HG03280 (cell line): ENCODE results near the gene NGFR.
A peak's percentile ranks its signal among the peaks of the same experiment; 100 is the strongest.

Experiments used
- ATAC-seq: cut with Tn5 transposase; IDR thresholded peaks from one replicate; pipeline ENCODE4 v1.9.1; 2021; ENCODE audit warnings: mild to moderate bottlenecking, moderate library complexity; ENCODE audit not compliant: unreplicated experiment

NGFR gene

GRCh38 chr17:49513641-49514040, 18.5 kb downstream of the NGFR start:
- ATAC-seq, result no peak

GRCh38 chr17:49514071-49514721, 19.1 kb downstream of the NGFR start:
- no peak for ATAC-seq

DNA sequence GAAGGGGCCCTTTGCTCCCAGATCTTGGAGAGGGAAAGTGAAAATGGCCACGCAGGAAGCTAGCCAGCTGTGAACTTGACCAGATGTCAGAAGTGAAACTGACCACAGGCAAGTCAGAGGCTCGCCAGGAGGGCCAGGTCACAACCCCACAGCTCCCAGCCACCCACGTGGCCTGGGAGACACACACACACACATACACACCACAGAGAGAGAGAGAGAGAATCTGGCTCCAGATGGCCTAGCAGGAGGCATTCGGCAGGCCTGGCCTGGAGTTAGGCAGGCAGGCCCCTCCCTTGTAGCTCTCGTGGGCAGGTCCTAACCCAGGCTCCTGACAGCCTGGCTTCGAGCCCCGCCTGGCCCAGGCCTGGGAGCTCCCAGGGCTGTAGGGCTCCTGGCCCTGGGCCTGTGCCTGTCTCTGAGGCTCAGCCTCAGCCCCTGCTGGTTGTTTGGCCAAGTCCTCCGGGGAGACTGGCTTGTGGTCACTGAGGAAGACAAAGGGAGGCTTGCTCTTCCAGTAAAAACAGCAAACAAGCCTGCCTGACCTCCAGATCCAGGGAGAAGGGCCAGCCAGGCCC, 20.2 kb downstream of the NGFR start:
- ATAC-seq, result peak; percentile 82

DNA sequence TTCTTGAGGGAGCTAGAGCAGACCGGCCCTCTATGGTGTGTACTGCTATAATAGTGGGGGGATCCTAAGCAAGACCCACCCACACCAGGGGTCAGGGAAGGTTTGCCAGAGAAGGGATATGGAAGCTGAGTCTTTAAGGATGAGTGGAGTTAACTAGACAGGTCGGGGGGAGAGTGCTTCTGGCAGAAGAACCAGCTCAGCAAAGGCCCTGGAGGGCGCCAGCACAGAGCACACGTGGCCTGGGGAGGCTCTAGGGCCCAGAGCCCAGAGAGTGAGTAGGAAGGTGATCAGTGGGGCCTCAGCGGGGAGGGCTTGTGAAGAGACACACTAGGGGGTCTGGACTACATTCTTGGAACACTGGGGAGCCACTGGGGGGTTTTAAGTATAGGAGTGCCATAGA, 21.1 kb downstream of the NGFR start:
- no peak for ATAC-seq

- no peak for ATAC-seq
Observed at GRCh38 chr17:49518346-49519078, 23.4 kb downstream of the NGFR start.

DNA sequence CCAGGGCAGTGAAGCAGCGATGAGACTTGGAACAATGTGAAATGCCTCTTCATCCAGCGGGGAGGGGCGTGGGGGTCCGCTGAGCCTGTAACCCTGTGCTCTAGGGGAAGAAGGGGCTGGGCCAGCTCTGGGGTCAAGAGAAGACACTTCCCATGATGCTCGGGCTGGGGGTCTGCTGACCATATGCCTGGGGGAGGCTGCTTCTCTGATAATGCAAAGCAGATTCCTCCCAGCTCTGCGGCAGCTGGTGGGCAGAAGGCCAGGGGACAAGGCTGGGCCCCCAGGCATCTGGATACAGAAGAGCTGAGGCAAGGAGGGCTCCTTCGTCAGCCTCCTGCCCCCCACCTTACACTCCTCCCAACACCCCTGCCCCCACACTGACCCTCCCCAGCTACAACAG, 24.7 kb downstream of the NGFR start:
- no peak for ATAC-seq

DNA sequence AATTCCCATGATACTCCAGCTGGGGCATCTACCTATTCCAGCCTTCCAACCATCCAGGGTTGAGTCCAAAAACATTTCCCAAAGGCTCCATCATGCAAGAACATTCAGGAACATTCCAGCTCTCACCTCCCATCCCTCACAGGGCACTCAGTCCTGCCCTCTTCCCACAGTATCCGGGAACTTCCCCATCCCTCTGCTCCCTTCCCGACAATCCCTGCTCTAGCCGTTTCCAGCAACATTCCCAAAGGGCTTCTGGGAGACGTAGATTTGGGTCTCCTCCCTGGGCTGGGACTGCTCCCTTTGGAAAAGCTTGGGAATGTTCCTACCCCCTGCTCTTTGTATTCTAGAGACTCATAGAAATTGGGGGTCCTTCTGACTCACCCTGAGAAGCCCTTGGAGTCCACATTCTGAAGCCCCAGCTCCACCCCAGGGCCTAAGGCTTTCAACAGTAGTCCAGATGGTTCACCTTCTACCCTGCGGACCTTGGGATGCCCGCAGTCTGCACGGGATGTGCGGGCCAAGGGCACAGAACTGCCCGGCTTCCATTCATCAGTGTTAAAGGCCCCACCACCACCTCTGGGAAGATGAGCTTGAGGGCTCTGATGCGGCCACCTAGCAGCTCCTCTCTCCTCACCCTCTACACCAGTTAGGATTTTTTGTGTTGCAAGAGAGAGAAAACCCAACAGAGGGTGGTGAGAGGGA, 25.4 kb downstream of the NGFR start:
- ATAC-seq, result no peak

- no peak for ATAC-seq
Observed at GRCh38 chr17:49521088-49521450, 26.0 kb downstream of the NGFR start.

GRCh38 chr17:49521471-49522356, 26.6 kb downstream of the NGFR start:
- ATAC-seq, result no peak

DNA sequence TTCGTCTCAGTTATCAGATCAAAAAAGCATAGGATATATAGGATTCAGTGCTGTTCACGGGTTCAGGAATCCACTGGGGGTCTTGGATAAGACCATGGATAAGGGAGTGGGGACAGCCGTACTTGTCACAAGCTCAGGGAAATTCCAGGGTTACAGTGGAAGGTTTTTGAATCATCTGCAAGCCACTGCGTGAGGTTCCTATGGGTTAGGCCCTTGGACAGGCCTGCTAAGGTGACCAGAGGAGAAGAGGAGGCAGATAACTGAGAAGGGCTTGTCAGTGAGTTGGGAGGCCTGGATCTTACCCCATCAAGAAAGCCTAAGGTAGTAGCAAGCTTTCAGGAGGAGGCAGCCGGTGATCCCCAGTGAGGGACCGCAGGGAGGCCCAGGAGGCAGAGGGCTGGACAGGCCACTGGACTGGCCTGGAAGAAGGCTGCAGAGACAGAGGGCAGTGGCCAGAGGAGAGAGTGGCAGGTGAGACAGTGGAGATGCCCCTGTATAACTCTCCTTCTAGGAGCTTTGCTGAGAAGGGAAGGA, 27.3 kb downstream of the NGFR start:
- ATAC-seq, result no peak

DNA sequence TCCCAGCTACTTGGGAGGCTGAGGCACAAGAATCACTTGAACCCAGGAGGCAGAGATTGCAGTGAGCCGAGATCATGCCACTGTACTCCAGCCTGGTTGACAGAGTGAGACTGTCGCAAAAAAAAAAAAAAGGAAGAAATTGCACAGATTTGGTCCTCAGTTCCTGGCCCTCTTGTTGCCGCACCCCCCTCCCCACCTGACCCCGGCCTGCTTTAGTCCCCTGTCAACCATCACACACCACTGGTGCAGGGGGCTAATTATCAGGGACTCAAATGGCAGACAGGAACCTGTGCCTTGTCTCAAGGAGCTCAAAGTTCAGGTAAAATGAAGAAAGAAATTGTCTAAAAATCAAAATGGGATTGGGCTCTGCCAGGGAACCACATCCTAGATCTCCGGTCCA, 28.1 kb downstream of the NGFR start:
- ATAC-seq, result no peak

DNA sequence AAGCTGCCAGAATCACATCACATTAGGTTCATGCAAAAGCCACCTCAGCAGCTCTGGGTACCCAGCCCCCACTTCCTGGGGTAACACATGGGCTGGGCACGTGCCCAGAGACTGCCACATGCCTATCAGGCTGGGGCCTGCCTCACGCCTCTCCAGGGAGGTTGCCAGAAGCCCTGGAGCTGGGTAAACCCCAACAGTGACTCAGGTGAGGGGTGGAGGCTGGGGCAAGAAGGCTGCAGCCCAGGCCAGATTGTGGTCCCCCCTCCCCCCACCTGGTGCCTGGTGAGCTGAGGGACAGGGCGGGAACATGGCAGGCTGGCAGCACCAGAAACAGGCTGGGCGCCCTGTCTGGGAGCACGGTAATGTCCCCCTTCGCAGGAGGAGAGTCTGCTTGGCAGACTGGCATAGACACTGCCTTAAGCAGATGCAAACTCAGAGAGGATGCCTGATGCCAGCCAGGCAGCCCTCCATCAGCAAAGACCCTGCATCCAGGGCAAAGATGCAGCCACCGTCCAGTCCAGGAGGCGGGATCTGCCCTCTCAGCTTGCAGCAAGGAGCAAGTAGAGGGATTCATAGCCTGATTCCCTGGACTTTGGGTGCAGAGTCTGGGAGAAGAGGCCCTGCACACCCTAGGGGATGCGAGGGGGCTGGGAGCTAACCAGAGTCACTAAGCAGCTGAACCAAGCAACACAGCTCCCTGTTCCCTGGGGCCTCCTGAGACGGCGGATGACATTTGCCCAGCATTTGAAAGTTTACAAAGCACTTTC, 28.8 kb downstream of the NGFR start:
- no peak for ATAC-seq

GRCh38 chr17:49524473-49525359, 29.6 kb downstream of the NGFR start:
- ATAC-seq, result no peak

GRCh38 chr17:49525831-49526741, 31.0 kb downstream of the NGFR start:
- ATAC-seq, result no peak

- ATAC-seq, result no peak
Observed at GRCh38 chr17:49527927-49528651, 33.0 kb downstream of the NGFR start.

DNA sequence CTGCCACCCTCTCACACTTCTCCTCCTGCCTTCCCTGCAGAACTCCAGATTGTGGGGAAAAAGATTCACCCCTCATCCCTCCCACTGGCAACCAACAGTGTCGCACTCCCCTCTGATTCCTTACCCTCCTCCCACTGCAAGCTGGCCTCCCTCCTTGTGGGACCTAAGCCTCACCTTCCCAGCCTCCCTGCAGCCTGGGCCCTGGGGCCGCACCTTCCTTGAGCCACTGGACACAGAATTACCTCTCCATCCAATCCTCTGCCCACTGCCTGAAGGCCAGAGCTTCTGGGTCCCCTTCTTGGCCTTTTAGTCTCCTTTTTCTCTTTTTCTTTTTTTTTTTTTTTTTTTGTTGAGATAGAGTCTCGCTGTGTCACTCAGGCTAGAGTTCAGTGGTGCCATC, 33.9 kb downstream of the NGFR start:
- ATAC-seq, result no peak

DNA sequence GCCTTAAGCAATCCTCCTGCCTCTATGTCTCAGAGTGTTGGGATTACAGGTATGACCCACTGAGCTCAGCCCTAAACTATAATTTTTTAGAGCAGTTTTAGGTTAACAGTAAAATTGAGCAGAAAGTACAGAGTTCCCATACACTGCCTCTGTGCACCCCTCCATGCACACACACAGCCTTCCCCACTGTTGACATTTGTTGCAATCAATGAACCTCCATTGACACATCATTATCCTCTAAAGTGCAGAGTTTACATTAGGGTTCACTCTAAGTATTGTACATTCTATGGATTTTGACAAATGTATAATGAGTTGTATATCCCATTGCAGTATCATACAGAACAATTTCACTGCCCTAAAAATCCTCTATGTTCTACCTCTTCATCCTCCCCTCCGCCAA, 35.0 kb downstream of the NGFR start:
- ATAC-seq, result no peak
